Activated CD4-positive, alpha-beta T cell treated with anti-CD3 and anti-CD28 coated beads for 24 hours (primary cell): ENCODE results near the gene DIP2C.
"Not testable (repeated sequence)": the region's sequence is repeated elsewhere in the genome, so short reads cannot be mapped to it uniquely, and the experiment has no call there.

Experiments
- DNase-seq, 2 donors: peaks; one replicate each; pipeline ENCODE4 v3.0.0-alpha.2; 2020; ENCODE audit warnings: low read depth in 2 of 2

The DIP2C gene

DNA sequence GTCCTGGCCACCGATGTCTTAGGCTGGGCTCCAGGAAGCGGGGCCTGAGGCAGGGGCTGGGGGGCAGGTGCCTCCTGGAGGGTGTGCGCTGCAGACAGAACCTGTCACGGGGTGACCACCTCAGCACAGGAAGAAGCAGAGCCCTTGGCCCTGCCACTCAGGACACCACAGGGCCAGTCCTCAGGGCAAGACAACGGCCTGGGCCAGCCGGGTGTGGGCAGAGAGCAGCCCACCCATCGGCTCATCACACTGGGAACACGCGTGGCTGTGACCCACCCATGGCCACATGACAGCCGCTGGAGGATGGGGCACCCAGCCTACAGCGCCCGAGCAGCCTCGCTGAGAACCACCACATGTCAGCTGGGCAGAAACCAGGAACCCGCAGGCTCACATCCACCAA lies 5.9 kb upstream of the DIP2C start:
- no peak for DNase-seq

DNA sequence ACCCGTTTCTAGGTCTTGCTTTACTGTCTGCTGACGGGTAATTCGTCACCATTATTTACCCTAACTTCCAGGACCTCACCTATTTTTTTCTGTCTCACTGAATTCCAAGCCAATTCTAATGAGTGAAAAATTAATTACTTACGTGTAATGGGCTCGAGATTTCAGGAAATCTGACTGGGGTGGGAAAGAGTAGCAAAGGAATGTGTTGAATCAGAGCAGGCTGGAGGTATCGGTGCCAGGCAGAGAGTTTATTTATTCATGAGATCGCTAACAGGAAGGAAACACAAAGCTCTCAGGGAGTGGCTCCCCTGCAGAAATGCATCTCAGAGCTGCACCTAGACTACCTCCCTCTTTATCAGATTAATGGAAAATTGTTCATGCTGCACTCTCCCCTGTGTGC lies 4.0 kb upstream of the DIP2C start:
- no peak for DNase-seq

DNA sequence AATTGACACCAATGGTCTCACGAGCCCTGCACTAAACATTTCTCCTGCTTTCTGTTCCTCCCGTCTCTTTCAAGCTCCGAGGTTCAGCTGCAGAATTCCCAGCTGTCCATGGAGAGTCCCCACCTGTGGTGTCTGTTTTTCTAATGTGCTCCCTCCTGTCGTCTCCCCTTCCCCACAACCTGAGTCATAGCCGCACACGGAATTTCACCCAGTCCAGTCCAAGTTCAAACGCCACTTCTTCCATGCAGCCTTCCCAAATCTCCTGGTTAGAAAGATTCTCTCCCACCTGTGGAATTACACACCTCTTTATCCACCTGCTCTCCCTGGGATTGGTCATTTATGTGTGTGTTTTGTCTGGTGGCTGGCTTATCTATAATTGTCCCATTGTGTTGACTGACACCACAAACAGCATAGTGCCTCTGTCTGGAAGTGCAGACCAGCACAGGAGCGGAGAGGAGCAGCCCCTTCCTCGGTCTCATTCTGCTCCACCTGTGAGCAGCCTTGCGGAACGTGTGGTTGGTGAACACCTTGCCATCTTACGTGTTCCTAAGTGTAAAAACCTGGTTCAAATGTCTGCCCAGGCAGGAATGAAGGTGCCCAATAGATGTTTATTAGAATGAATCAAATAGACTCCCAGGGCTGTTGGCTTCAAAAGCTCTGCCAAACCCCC lies 3.3 kb upstream of the DIP2C start:
- no peak for DNase-seq

DNA sequence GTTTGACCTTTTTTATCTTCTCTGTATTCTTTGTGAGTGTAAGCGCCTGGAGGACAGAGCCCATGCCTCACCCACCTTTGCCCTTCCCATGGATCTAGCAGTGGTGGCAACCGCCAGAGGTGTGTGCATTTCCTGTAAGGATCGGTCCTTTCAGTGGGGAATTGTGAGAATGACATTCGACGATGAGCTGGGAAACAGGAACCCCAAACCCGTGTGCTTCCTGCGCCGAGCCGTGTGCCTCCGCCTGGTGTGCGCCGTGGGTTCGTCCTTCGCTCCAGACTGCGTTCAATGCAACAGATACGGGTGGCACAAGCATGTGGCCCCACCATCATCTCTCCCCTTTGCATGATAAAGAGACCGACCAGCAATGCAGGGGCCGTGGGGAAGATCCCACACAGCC lies 1.7 kb upstream of the DIP2C start:
- no peak for DNase-seq

DNA sequence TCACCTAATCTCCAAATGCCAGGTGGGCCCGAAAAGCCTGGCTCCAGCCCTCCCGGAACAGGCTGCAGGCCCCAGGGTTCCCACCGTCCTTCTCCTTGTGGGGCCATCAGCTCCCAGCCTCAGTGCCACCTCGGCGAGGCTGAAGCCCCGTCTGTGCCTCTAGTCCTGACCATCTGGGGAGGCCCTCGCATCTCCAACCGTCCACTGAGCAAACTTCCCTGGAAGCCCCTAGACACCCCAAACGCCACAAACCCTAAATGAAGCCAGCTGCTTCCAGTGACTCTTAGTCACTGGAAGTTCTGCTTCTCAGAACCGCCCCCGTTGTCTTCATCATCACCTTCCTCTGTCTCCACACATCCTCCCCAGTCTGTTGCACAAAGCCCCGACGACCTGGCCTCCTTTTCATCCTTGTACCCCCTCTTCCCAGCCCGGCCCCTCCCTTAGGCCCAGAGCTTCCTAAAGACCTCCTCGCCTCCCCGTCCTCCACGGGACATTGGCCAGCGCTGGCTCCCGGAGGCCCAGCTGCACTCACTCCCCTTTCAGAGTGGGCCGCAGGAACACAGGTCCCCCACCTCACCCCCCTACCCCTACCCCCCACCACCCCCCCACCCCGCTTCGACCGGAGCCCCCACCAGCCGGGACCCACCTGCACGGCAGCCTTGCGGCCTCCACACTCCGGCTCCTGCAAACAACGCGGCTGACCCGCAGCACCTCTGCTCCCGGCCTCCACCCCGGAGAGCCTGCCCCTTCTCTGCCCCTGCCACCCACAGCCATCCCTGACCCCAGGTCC lies 1.1 kb upstream of the DIP2C start:
- DNase-seq = no peak

DNA sequence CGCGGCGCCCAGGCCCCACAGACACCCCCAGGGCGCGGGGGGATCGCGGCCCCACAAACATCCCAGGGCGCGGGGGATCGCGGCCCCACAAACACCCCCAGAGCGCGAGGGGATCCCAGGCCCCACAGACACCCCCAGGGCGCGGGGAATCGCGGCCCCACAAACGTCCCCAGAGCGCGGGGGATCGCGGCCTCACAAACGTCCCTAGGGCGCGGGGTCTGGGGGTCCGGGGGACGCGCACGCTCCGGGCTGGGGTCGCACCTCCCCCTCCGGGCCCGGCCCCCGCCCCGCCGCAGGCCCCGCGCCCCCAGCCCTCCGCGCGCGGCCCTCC lies 382 bp downstream of the DIP2C start:
- no peak for DNase-seq

DNA sequence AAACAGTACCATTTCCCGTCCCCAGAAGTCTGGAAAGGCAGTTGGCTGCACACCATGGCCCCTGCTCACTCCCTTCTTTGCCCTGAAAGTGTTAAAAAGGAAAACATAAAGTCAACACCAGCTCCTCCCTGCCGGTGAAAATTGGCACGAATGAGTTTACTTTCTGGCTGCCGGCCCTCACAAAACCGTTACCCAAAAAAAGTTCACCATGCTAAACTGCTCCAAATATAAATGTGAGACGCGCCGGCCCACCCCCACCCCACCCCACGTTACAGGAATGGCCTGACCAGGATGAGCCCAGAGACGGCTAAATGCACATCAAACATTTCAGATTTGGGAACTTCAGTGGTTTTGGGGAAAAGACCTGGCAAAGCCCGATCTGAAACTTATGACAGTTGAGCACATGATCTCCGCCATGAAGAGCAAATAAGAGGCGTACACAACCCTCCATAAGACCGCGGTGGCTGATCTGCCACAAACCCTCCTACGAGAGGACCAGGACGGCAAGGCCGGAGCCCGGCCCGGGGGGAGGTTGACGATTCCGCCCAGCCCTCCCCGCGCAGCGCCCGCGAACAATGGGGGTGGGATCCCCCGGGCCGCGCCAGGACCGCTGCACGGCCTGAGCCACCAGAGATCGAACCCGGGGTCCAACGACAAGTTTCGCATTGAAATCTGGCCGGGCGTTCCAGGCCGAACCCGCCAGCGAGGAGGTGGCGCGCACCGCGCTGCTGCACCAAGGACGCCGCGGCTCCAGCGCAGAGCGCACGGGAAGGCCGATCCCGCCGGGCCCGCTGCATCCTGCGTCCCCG lies 952 bp downstream of the DIP2C start:
- DNase-seq = no peak

DNA sequence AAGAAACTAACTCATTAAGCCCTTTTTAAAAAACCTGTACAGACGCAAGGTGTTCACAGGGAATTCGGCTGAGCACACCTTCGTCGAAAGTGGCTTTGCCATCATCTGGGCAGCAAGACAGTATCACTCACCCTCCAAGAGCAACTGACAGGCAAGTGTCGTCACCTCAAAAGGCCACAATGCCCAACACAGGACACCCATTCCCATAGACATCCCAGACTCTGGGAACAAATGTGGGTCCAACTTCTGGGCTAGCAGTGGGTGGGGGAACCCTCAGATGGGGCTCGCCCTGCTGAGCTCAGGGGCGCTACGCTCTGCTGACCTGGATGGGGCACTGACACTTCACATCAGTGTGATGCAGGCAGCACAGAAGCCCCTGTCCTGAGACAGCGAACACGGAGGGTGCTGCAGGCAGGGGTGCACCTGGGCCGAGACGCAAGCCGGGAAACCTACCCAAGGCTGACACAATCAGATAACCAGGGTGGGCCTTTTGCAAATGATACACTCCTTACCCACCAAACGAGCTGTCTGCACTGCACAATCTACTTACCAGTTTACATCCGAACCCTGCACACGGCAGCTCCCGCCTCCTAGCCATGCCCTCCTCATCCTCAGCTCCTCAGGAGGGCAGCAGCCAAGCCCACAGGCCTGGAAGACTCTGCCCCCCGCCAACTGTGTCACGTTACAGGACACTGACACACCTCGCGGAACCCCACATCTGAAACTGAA lies 1.7 kb downstream of the DIP2C start:
- DNase-seq = no peak

DNA sequence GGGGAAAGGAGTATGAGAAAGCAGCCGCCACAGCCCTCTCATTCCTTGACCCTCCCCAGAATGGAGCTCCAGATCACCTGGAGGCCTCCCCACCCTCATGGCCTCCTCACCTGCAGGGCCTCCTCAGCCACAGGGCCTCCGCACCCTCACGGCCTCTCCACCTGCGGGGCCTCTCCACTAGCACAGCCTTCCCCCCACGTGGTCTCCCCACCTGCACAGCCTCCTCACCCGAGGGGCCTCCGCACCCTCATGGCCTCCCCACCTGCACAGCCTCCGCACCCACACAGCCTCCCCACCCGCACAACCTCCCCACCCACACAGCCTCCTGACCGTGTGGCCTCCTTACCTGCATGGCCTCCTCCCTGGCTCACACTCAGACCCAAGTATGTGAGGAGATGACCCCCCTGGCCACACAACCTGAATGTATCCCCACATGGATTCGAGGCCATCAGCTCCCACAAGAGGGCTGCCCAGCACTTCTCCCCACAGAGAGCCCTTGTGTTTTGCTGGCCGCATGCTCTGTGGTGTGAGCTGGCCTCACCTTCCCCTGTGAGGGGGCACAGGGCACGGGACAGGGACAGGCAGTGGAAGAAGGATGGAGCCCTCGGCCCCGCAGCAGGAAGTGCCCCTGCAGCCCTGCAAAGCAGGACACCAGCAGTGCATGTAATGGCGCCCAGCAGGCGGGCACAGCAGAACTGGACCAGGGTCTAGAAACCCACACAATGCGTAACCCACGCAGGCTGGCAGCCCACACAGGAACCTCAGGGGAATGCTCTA lies 3.1 kb downstream of the DIP2C start:
- no peak for DNase-seq

DNA sequence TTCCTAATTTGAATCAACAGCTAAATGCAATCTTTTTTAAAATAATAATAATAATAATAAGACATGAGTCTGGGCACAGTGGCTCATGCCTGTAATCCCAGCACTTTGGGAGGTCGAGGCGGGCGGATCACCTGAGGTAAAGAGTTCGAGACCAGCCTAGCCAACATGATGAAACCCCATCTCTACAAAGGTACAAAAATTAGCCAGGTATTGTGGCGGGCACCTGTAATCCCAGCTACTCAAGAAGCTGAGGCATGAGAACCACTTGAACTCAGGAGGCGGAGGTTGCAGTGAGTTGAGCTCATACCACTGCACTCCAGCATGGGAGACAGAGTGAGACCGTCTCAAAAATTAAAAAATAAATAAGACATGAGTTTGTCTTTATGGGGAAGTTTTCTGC lies 3.9 kb downstream of the DIP2C start:
- no peak for DNase-seq

DNA sequence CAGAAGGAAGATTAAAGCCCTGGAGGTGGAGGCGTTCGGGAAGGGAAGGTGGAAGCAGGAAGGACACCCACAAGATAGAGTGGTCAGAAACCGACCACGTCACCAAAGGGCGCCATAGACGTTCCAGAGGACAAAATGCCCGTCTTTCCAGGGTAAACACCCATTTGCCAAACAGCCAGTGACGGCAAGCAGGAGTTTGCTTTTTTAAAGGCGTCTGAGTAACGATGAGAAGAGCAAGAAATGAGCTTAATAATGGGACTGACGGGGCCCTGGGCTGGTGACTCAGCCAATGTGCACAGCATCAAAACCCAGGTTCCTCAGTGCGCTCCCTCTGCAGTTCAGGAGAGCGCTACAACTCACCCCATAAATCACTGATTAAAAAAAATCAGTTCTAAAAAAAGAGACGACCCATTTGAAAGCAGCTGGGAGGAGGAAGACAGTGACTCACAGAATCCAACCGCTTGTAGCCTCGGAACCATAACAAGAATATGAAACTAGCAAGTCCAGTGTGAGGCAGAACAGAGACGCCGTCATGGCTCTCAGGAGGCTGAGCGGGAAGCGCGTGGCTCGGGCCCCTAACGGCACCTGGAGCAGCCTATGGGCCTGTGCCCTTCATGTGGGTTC lies 5.9 kb downstream of the DIP2C start:
- no peak for DNase-seq

DNA sequence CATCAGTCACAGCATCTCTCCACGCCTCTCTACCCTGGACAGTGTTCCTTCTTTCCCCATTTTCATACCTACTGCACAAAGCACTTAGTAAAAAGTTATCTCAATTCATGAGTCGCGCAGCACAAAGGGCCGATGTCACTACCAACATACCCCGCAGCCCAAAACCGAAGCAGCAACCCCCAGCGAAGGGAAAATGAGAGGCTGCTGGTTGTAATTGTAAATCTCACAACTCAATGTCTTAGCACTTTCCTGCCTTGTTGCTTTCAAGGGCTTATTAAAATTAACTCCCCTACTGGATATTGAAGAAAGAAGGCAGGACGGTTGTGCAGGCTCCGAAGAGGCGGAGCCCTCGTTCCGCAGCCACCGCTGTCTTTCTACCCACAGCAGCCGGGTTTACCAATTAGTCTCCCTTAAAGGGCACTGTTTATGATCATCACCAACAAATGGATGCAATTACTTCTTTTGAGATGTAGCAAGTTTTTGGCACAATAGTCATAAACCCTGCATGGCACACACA lies 6.5 kb downstream of the DIP2C start:
- no peak for DNase-seq

DNA sequence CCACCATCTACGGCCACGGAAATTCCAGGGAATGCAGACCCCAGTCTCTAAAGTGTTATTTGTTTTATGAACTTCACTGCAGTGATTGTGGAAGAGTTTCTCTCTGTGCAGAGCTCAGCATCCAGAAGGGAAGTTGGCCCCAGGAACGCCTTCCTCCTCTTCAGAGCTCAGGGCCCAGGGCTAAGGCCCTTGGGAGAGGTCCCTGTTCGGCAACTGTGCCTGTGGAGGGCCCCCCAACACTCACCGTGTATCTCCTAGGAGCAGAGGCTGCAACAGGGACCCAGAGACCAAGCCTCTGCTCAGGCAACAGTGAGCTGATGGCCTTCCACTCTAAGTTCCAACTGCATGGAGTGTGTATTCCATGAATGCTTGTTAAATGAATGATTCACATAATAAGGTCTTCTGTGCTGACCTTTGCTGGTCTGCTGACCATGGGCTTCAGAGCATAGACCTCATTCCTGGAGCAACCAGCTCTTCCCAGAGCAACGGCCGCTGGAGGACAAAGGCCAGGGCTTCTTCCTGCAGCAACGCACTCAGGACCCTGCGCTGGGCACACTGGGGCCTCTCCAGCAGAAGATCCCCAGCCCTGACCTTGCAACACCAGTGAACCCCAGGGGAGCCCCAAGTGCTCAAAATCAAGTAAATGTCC lies 7.7 kb downstream of the DIP2C start:
- no peak for DNase-seq

DNA sequence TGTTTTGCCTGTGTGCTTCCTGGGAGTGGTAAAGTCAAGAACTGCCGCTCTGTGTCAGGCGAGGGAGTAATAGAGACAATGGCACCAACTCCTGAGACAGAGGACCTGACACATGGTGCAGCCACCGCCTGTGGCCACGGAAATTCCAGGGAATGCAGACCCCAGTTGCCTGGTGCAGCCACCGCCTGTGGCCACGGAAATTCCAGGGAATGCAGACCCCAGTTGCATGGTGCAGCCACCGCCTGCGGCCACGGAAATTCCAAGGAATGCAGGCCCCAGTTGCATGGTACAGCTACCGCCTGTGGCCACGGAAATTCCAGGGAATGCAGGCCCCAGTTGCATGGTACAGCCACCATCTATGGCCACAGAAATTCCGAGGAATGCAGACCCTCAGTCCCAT lies 8.7 kb downstream of the DIP2C start:
- DNase-seq = no peak

DNA sequence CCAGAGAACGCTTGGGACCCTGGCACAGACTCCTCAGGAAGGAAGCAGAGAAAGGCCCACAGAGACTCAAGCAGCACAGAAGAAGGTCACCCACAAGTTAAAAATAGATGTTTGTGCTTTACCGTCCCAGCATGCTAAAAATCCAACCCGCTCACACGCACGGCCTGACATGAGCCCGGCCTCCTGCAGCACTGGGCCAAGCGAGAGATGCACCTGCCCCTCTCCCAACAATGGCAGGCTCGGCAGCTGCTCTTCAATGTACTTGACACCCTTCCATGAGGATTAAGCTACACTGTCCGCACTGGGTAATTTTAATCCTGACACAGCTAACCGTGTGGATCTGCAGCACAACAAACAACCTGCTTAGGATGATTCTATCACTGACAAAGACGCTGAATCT lies 9.3 kb downstream of the DIP2C start:
- no peak for DNase-seq

DNA sequence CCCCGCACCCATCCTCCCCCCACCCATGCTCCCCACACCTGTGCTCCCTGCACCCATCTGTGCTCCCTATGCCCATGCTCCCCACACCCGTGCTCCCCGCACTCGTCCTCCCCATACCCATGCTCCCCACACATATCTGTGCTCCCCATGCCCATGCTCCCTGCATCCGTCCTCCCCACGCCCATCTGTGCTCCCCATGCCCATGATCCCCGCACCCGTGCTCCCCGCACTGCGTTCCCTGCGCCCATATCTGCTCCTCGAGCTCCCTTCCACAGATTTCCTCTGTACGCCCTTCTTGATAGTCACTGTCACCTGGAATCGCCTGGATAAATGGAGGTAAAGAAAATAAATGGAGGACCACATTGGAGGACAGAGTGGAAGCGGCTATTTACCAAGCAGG lies 9.9 kb downstream of the DIP2C start:
- DNase-seq = no peak

DNA sequence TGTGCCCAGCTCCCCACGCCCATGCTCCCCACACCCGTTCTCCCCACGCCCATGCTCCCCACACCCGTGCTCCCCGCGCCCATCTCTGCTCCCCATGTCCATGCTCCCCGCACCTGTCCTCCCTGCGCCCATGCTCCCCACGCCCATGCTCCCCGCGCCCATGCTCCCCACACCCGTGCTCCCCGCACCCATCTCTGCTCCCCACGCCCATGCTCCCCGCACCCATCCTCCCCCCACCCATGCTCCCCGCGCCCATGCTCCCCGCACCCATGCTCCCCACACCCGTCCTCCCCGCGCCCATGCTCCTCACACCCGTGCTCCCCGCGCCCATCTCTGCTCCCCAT lies 10.8 kb downstream of the DIP2C start:
- DNase-seq = not testable (repeated sequence)

DNA sequence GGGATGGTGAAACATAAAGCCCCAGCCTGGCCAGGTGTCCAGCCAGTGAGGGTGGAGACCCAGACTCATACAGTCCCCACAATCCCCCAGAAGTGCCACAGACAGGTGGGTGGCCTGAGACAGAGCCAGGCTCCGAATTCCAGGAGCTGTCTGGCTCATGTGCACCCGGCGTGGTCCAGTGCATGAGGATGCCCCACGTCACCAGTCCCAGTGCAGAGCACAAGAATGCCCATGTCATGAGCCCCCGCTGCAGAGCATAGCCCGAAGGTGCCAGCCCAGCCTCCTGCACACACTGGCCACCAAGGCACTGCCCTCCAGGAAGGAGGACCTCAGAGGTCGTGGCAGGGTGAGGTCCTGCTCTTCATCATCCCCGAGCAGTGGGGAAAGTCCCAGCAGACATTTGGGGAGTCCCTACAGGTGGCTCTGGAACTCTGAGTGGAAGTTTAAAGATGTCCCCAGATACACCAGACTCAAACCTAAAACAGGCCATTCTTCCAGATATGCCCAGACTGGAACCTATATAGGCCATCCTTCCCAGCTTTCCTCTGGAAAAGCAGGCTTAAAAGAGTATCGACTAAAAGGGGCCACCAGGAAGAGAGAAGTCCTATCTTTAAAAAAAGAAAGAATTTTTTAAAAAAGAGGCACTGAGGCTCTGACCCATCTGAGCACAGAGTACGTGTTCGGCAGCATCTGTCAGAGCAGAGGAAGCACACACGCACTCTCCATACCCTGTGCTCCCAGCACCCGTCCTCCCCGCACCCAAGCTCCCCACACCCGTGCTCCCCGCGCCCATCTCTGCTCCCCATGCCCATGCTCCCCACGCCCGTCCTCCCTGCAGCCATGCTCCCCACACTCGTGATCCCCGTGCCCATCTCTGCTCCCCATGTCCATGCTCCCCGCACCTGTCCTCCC lies 11.5 kb downstream of the DIP2C start:
- no peak for DNase-seq

DNA sequence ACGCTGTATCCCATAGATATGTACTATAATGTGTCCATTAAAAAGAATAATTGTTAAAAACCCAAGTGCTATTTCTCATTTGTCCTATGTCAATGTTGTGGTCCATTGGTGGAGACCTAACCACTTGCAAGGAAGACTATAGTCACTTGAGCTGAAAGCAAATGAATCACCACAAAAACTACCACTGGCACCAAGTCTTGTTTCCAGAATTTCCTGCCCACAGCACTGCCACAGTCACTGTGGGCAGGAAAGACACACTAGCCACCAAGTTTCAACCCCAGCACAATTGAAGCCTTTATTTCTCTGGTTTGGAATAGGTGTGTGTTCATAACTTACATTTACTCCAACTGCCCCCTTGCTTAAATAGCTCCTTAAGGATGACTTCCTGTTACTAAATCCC lies 12.4 kb downstream of the DIP2C start:
- no peak for DNase-seq
